Parathyroid adenoma (tissue), 2 donors: ENCODE measurements around the gene ADAMTS1.

ENCODE experiments used
- H2AFZ ChIP-seq: fragments of 300-600 bp; sonication (generic); one replicate; pipeline ENCODE4 v1.7.0; 2017; ENCODE audit warnings: antibody characterized with exemption, mild to moderate bottlenecking
- H3K27ac ChIP-seq: fragments of 300-600 bp; sonication (generic); one replicate; pipeline ENCODE4 v1.7.0; 2017
- H3K27me3 ChIP-seq: fragments of 300-600 bp; sonication (generic); one replicate; pipeline ENCODE4 v1.7.0; 2017; ENCODE audit warnings: low read length; ENCODE audit not compliant: control insufficient read depth, insufficient read depth
- H3K36me3 ChIP-seq: fragments of 300-600 bp; sonication (generic); one replicate; pipeline ENCODE4 v1.7.0; 2017; ENCODE audit warnings: low read length; ENCODE audit not compliant: control insufficient read depth, insufficient read depth
- H3K4me1 ChIP-seq: fragments of 300-600 bp; sonication (generic); one replicate; pipeline ENCODE4 v1.7.0; 2017; ENCODE audit warnings: control low read depth
- H3K4me2 ChIP-seq: fragments of 300-600 bp; sonication (generic); one replicate; pipeline ENCODE4 v1.7.0; 2017; ENCODE audit warnings: low read length
- H3K4me3 ChIP-seq: fragments of 300-600 bp; sonication (generic); one replicate; pipeline ENCODE4 v1.7.0; 2017; ENCODE audit warnings: low read depth, low read length
- H3K79me2 ChIP-seq: fragments of 300-600 bp; sonication (generic); one replicate; pipeline ENCODE4 v1.7.0; 2017; ENCODE audit warnings: control low read depth
- H3K9ac ChIP-seq: fragments of 300-600 bp; sonication (generic); one replicate; pipeline ENCODE4 v1.7.0; 2017; ENCODE audit warnings: mild to moderate bottlenecking
- H3K9me3 ChIP-seq: fragments of 300-600 bp; sonication (generic); one replicate; pipeline ENCODE4 v1.7.0; 2017; ENCODE audit warnings: low read length; ENCODE audit not compliant: control insufficient read depth
- TF ChIP-seq, protein P1 (sequence below): fragments of 300-600 bp; sonication (generic); IDR thresholded peaks from one replicate; pipeline ENCODE4 v1.7.0; 2017; ENCODE audit warnings: antibody characterized with exemption, mild to moderate bottlenecking
- donor health status: primary hyperparathyroidism.

Gene ADAMTS1

GRCh38 chr21:26797878-26798456, 47.2 kb downstream of the ADAMTS1 start:
- Histone ChIP-seq H3K27ac (no peak overlapping the region), H3K4me3 (no peak overlapping the region), H3K4me1 (no peaks in the 10 kb centered on the region), H3K9me3 (no peaks in the 10 kb centered on the region), H3K36me3 (no peaks in the 10 kb centered on the region), H3K4me2 (no peak overlapping the region), H3K27me3 (no peaks in the 10 kb centered on the region), H3K79me2 (no peaks in the 10 kb centered on the region), H2AFZ (no peak overlapping the region), H3K9ac (no peak overlapping the region)
- TF ChIP-seq, protein P1, sequence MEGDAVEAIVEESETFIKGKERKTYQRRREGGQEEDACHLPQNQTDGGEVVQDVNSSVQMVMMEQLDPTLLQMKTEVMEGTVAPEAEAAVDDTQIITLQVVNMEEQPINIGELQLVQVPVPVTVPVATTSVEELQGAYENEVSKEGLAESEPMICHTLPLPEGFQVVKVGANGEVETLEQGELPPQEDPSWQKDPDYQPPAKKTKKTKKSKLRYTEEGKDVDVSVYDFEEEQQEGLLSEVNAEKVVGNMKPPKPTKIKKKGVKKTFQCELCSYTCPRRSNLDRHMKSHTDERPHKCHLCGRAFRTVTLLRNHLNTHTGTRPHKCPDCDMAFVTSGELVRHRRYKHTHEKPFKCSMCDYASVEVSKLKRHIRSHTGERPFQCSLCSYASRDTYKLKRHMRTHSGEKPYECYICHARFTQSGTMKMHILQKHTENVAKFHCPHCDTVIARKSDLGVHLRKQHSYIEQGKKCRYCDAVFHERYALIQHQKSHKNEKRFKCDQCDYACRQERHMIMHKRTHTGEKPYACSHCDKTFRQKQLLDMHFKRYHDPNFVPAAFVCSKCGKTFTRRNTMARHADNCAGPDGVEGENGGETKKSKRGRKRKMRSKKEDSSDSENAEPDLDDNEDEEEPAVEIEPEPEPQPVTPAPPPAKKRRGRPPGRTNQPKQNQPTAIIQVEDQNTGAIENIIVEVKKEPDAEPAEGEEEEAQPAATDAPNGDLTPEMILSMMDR, result no peak

DNA sequence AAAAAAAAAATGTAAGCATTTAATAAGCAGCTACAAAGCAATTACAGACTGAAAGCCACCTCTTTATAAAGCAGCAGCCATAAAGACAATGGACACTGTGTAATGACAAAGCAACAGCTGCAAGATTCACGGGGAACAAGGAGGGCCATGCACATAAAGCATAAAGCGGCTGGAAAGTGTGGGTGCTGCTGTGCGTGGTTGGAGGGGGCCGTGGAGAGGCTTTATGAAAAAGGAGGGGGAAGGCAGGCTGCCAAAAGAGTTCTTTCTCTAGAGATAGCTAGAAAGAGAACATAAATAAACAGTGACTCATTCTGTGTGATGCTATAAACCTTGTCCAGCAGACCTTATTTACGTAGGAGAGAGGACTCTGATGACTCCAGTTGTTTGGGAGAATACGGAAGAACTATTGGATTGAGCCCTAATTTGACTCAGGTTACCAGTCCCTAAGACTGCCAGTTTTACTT, 49.3 kb downstream of the ADAMTS1 start:
- H3K4me3 ChIP-seq, result no peak overlapping the region
- no peaks in the 10 kb centered on the region for H3K4me1 ChIP-seq
- no peaks in the 10 kb centered on the region for H3K27me3 ChIP-seq
- H3K4me2 ChIP-seq, result no peak overlapping the region
- H3K9me3 ChIP-seq, result no peaks in the 10 kb centered on the region
- TF ChIP-seq, protein P1, result no peak
- no peaks in the 10 kb centered on the region for H3K79me2 ChIP-seq
- H3K27ac ChIP-seq, result no peak overlapping the region
- H3K9ac ChIP-seq, result no peak overlapping the region
- no peaks in the 10 kb centered on the region for H3K36me3 ChIP-seq
- H2AFZ ChIP-seq, result no peak overlapping the region

GRCh38 chr21:26795412-26795805, 49.8 kb downstream of the ADAMTS1 start:
- TF ChIP-seq, protein P1, result no peak
- Histone ChIP-seq H3K4me2 (no peak overlapping the region), H3K9me3 (no peaks in the 10 kb centered on the region), H3K27ac (no peak overlapping the region), H3K9ac (no peak overlapping the region), H3K36me3 (no peaks in the 10 kb centered on the region), H3K4me1 (no peaks in the 10 kb centered on the region), H3K79me2 (no peaks in the 10 kb centered on the region), H2AFZ (no peak overlapping the region), H3K27me3 (no peaks in the 10 kb centered on the region), H3K4me3 (no peak overlapping the region)

GRCh38 chr21:26794597-26795411, 50.4 kb downstream of the ADAMTS1 start:
- Histone ChIP-seq H3K36me3 (no peaks in the 10 kb centered on the region), H3K27ac (no peak overlapping the region), H3K9me3 (no peaks in the 10 kb centered on the region), H3K4me2 (no peak overlapping the region), H3K9ac (no peak overlapping the region), H3K4me3 (no peak overlapping the region), H2AFZ (no peak overlapping the region), H3K79me2 (no peaks in the 10 kb centered on the region), H3K27me3 (no peaks in the 10 kb centered on the region), H3K4me1 (no peaks in the 10 kb centered on the region)
- TF ChIP-seq, protein P1, result no peak
